Cerebellar nuclear complex (tissue), 1 donor: ENCODE results near the gene PLSCR4.
"Not testable (repeated sequence)": the region's sequence is repeated elsewhere in the genome, so short reads cannot be mapped to it uniquely, and the experiment has no call there.

Experiments used
- DNase-seq, 2 experiments: peaks; one replicate each; lab custom pipeline; 2025; lab: John Stamatoyannopoulos, UW

The PLSCR4 gene

GRCh38 chr3:146250449-146251382 is at the start of gene PLSCR4:
Gene PLSCR4 (minus strand): TSS chr3:146251105. CDS start chr3:146222071, 29,034 bp downstream.
- DNase-seq, result no peak

GRCh38 chr3:146293401-146293800 is 42.5 kb upstream of the PLSCR4 start:
- DNase-seq, result not testable (repeated sequence)

- no peak for DNase-seq
These were observed 33.0 kb upstream of the PLSCR4 start for GRCh38 chr3:146283781-146284445.

- DNase-seq, result no peak
These were observed 30.0 kb upstream of the PLSCR4 start for GRCh38 chr3:146280864-146281263.

- DNase-seq, result no peak
These were observed 29.0 kb upstream of the PLSCR4 start for GRCh38 chr3:146279951-146280350.

- no peak for DNase-seq
These were observed 28.1 kb upstream of the PLSCR4 start for GRCh38 chr3:146279013-146279412.

- no peak for DNase-seq
These were observed 27.2 kb upstream of the PLSCR4 start for GRCh38 chr3:146277953-146278631.

GRCh38 chr3:146275476-146275875 is 24.6 kb upstream of the PLSCR4 start:
- no peak for DNase-seq

GRCh38 chr3:146274833-146275232 is 23.9 kb upstream of the PLSCR4 start:
- DNase-seq, result no peak

GRCh38 chr3:146273721-146274407 is 23.0 kb upstream of the PLSCR4 start:
- DNase-seq, result no peak

GRCh38 chr3:146271180-146271579 is 20.3 kb upstream of the PLSCR4 start:
- no peak for DNase-seq

GRCh38 chr3:146269271-146269670 is 18.4 kb upstream of the PLSCR4 start:
- no peak for DNase-seq

GRCh38 chr3:146268535-146269219 is 17.8 kb upstream of the PLSCR4 start:
- no peak for DNase-seq

- no peak for DNase-seq
These were observed 14.8 kb upstream of the PLSCR4 start for GRCh38 chr3:146265720-146266119.

- DNase-seq, result no peak
These were observed 11.6 kb upstream of the PLSCR4 start for GRCh38 chr3:146262371-146263110.

- DNase-seq, result no peak
These were observed 9.1 kb upstream of the PLSCR4 start for GRCh38 chr3:146259880-146260589.

- no peak for DNase-seq
These were observed 6.1 kb upstream of the PLSCR4 start for GRCh38 chr3:146256851-146257486.

- DNase-seq, result not testable (repeated sequence)
These were observed 1.5 kb upstream of the PLSCR4 start for GRCh38 chr3:146252445-146252844.

- no peak for DNase-seq
These were observed 984 bp downstream of the PLSCR4 start for GRCh38 chr3:146249921-146250320.
